Measurements from ENCODE around the gene TMEM242.

- no peak for TF ChIP-seq CTCF (IDR thresholded peaks at IDR 0.05; ENCODE audit: low read depth, low read length, poor library complexity, severe bottlenecking)
- no peak for TF ChIP-seq EZH2phosphoT487 (IDR thresholded peaks at IDR 0.05; ENCODE audit: borderline replicate concordance, low read length)
These were observed 6.2 kb downstream of the TMEM242 start for GRCh38 chr6:157316871-157317814.

Data from DOHH2 (cell line).